SU-DHL-6 (cell line): ENCODE data around the gene ABR.

Experiments
- H2AFZ ChIP-seq: fragments of 200-600 bp; sonication (generic); 2 replicates; pipeline ENCODE4 v1.6.1; 2014; ENCODE audit warnings: low read depth, mild to moderate bottlenecking, moderate library complexity, mixed read lengths, antibody characterized with exemption, low read length; ENCODE audit not compliant: severe bottlenecking
- H3F3A ChIP-seq: fragments of 200-600 bp; shearing (Covaris generic); 2 replicates; pipeline ENCODE4 v1.6.0; 2016; ENCODE audit warnings: antibody characterized with exemption, mild to moderate bottlenecking; ENCODE audit not compliant: insufficient read depth
- H3K27ac ChIP-seq: fragments of 200-600 bp; sonication (generic); 2 replicates; pipeline ENCODE4 v1.5.1; 2016; ENCODE audit warnings: low read depth, mild to moderate bottlenecking, low read length, moderate library complexity, mixed read lengths
- H3K27me3 ChIP-seq: fragments of 200-600 bp; sonication (generic), shearing (Covaris generic); 2 replicates; pipeline ENCODE4 v1.6.0; 2014; ENCODE audit warnings: mild to moderate bottlenecking, low read length
- H3K36me3 ChIP-seq: fragments of 200-600 bp; sonication (generic); 2 replicates; pipeline ENCODE4 v1.6.1; 2014; ENCODE audit warnings: mild to moderate bottlenecking, low read length, mixed read lengths
- H3K4me2 ChIP-seq: fragments of 300-600, 200-600 bp; shearing (Covaris generic), sonication (generic); 2 replicates; pipeline ENCODE4 v1.6.0; 2014; ENCODE audit warnings: low read length, low read depth, mild to moderate bottlenecking; ENCODE audit not compliant: poor library complexity, severe bottlenecking
- H3K4me3 ChIP-seq: fragments of 200-600 bp; sonication (generic); 2 replicates; pipeline ENCODE4 v1.5.1; 2014; ENCODE audit warnings: antibody characterized with exemption, low read length, mild to moderate bottlenecking, mixed read lengths; ENCODE audit not compliant: insufficient read depth, poor library complexity, severe bottlenecking
- H3K79me2 ChIP-seq: fragments of 200-600 bp; sonication (generic); 2 replicates; pipeline ENCODE4 v1.6.1; 2014; ENCODE audit warnings: mild to moderate bottlenecking, low read length, moderate library complexity; ENCODE audit not compliant: insufficient read depth
- H3K9ac ChIP-seq: fragments of 200-600 bp; sonication (generic); 2 replicates; pipeline ENCODE4 v1.7.0; 2014; ENCODE audit warnings: mild to moderate bottlenecking, low read length
- H3K9me2 ChIP-seq: fragments of 200-600 bp; sonication (generic); replicated peaks from 2 replicates; pipeline ENCODE4 v1.6.1; 2014; ENCODE audit warnings: low read length; ENCODE audit not compliant: insufficient read depth
- H3K9me3 ChIP-seq: fragments of 200-600 bp; sonication (generic); 2 replicates; pipeline ENCODE4 v1.6.1; 2014; ENCODE audit warnings: low read length, mixed read lengths; ENCODE audit not compliant: insufficient read depth
- H4K20me1 ChIP-seq: fragments of 200-600 bp; sonication (generic); 2 replicates; pipeline ENCODE4 v1.6.1; 2014; ENCODE audit warnings: low read depth, mild to moderate bottlenecking, antibody characterized with exemption, low read length, moderate library complexity, mixed read lengths
- CTCF ChIP-seq: fragments of 200-600 bp; sonication (generic); IDR thresholded peaks from one replicate; pipeline ENCODE4 v1.5.1; 2017; ENCODE audit warnings: antibody characterized with exemption, mild to moderate bottlenecking, low read length, moderate library complexity; ENCODE audit not compliant: insufficient read depth, poor library complexity, severe bottlenecking
- EZH2phosphoT487 ChIP-seq: fragments of 200-600 bp; sonication (generic), shearing (Covaris generic); conservative IDR thresholded peaks from 2 replicates; pipeline ENCODE4 v1.6.1; 2018; ENCODE audit warnings: mild to moderate bottlenecking, antibody characterized with exemption, low read length, moderate library complexity, mixed read lengths

ABR gene

GRCh38 chr17:1022278-1023024 lies 157.3 kb downstream of the ABR start:
- H4K20me1 ChIP-seq = no peaks in the 10 kb centered on the region
- no peak overlapping the region for H3K4me2 ChIP-seq
- H3K4me3 ChIP-seq = no peak overlapping the region
- H2AFZ ChIP-seq = no peak overlapping the region
- no peaks in the 10 kb centered on the region for H3K36me3 ChIP-seq
- no peak overlapping the region for H3K9ac ChIP-seq
- H3K9me3 ChIP-seq = no peaks in the 10 kb centered on the region
- TF ChIP-seq EZH2phosphoT487 (no peak), CTCF (no peak)
- H3K27me3 ChIP-seq = no peaks in the 10 kb centered on the region
- no peaks in the 10 kb centered on the region for H3K79me2 ChIP-seq
- no peaks in the 10 kb centered on the region for H3F3A ChIP-seq
- no peaks in the 10 kb centered on the region for H3K9me2 ChIP-seq
- no peak overlapping the region for H3K27ac ChIP-seq

GRCh38 chr17:1021147-1021546 lies 158.6 kb downstream of the ABR start:
- H3K9me2 ChIP-seq = no peaks in the 10 kb centered on the region
- no peak overlapping the region for H2AFZ ChIP-seq
- H3K4me2 ChIP-seq = no peak overlapping the region
- H3K9ac ChIP-seq = no peak overlapping the region
- TF ChIP-seq CTCF = no peak
- no peaks in the 10 kb centered on the region for H3K27me3 ChIP-seq
- H3K79me2 ChIP-seq = no peaks in the 10 kb centered on the region
- H3K9me3 ChIP-seq = no peaks in the 10 kb centered on the region
- H3K27ac ChIP-seq = no peak overlapping the region
- no peaks in the 10 kb centered on the region for H3F3A ChIP-seq
- no peak overlapping the region for H3K4me3 ChIP-seq
- no peaks in the 10 kb centered on the region for H4K20me1 ChIP-seq
- no peaks in the 10 kb centered on the region for H3K36me3 ChIP-seq

DNA sequence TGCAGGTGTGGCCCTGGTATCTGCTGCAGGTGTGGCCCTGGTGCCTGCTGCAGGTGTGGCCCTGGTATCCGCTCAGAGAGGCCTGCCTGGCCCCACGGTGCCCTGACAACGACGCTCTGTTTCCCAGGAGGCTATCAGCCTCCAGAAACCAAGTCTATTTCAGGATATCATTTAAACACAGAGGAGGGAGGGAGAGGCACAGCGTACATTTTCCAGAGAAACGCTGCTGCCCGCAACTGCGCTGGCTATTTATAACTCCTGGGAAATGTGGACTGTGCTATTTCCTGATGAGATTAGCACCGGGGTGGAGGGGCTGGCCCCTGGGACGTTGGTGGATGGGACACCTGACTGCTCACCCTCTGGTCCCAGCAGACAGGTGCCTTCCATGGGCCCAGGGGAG lies 160.3 kb downstream of the ABR start:
- Histone ChIP-seq H3K36me3 (no peaks in the 10 kb centered on the region), H3K27me3 (no peaks in the 10 kb centered on the region), H3K4me2 (no peak overlapping the region), H3F3A (no peaks in the 10 kb centered on the region), H3K79me2 (no peaks in the 10 kb centered on the region), H3K9ac (no peak overlapping the region), H3K4me3 (no peak overlapping the region), H3K27ac (no peak overlapping the region), H2AFZ (no peak overlapping the region), H4K20me1 (no peaks in the 10 kb centered on the region), H3K9me2 (no peaks in the 10 kb centered on the region), H3K9me3 (no peaks in the 10 kb centered on the region)
- TF ChIP-seq EZH2phosphoT487 = no peak
- TF ChIP-seq CTCF = no peak
